ENCODE measurements around the gene MRPL9.
A peak's percentile ranks its signal among the peaks of the same experiment; 100 is the strongest.

MRPL9 gene

GRCh38 chr1:151762941-151763921, at the start of gene MRPL9:
Gene MRPL9, minus strand, starts transcription at chr1:151763496. Its CDS starts 17 bp downstream, at chr1:151763479.
- peak; percentile 48 for DNase-seq (ENCODE audit: low read depth)

- DNase-seq (ENCODE audit: low read depth), result peak; percentile 20
These were observed 47.9 kb upstream of the MRPL9 start for GRCh38 chr1:151811181-151811580.

GRCh38 chr1:151809985-151810556, 46.8 kb upstream of the MRPL9 start:
- DNase-seq (ENCODE audit: low read depth), result no peak

DNA sequence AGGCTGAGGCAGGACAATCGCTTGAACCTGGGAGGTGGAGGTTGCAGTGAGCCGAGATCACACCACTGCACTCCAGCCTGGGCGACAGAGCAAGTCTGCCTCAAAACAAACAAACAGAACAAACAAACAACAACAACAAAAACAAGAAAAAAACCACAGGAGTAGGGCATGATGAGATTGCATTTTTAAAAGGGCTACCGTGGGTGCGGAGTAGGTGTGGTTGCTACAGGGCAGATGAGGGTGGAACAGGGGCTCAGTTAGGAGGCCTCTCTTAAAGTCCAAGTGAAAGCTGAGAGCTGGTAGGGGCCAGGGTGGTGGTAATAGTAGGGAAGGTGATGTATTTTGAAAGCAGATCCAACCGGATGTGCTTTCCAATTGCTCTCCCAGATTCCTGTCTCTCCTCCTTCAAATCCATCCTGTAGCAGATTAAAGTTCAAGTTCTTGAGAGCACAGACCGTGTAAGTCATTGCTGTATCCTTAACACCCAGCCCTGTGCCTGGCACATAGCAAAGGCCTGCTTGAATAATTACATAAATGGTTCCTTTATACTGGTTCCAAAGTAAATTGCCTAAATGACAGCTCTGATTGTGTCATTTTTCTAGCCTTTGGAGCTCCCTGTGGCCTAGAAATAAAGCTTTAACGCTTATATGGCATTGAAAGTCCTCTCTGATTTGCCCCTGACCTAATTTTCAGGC, 46.1 kb upstream of the MRPL9 start:
- DNase-seq (ENCODE audit: low read depth), result no peak

GRCh38 chr1:151807766-151808165, 44.5 kb upstream of the MRPL9 start:
- DNase-seq (ENCODE audit: low read depth), result no peak

DNA sequence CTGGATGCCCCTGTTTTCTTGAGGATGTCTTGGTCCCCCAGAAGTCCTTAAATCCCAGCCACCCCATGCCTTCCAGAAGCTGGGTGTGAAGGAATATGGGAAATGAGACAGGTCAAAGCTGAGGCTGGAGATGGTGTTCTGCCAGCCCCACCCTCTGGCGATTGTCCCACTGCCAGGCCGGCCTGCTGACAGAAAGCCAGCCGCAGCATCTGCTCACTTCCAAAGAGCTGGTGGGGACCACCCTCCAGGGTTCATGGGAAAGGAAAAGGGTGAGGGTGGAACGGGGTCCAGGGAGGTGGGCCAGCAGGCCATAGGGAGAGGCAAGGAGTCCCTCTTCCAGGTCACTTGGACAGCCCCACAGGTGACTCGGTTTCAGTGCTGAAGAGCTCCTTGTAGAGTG, 43.8 kb upstream of the MRPL9 start:
- DNase-seq (ENCODE audit: low read depth), result no peak

- DNase-seq (ENCODE audit: low read depth), result no peak
These were observed 42.9 kb upstream of the MRPL9 start for GRCh38 chr1:151806170-151806569.

DNA sequence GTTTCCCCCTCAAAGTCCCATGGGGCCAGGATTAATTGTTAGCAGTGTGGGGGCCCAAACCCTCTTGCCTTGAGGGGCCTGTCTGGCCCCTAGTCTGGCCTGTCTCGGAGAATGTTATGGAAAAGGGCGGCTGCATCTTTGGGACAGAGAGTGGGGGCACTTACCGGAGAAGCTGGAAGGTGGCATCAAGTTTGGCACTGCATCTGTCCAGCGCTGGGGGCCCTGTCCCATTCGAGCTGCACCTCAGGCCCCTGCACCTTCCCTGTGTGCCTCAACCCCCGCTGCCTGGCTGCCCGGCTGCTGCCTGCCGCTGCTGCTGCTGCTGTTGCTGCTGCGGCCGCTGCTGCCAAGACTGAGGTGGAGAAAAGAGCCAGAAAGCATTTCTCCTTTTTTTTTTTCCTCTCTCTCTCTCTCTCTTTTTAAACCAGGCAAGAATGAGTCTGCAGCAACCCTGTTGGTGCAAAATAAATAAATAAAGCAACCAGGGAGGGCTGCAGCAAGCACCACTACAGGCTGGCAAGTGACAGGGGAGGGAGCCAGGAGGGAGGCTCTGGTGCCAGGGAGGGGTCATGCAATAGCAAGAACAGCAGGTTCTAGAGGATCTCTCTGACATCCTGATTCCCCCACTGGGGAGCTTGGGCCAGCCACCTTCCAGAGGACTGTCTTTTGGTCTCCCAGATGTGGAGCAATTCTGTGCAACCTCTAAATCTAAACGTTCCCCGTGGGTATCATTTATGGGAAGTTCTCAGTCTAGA, 41.9 kb upstream of the MRPL9 start, which contains the start of gene LINGO4:
LINGO4 (minus strand) TSS at position 354 of the 755 bp plus-strand sequence. CDS start 2,715 bp downstream, outside the sequence.
- no peak for DNase-seq (ENCODE audit: low read depth)

DNA sequence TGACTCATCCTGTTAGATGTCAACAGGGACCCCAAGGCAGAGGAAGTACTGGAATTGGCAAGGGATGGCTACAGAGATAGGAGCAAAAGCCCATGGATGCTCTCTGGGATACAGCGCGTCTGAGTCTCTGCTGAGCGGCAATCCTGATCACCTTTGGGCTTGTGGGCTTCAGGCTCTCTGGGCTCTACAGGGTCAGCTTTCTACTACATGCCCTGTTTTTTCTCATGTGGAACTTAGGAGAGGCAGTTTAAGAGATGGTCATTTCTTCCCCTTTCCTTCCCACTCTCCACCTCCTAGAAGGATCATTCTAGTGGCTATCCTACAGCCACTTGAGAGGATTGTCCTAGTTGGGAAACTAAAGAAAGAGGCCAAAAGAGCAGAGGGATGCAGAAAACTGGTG, 40.6 kb upstream of the MRPL9 start:
- DNase-seq (ENCODE audit: low read depth), result no peak

- no peak for DNase-seq (ENCODE audit: low read depth)
These were observed 39.9 kb upstream of the MRPL9 start for GRCh38 chr1:151803164-151803563.

- DNase-seq (ENCODE audit: low read depth), result no peak
These were observed 39.1 kb upstream of the MRPL9 start for GRCh38 chr1:151802372-151802771.

GRCh38 chr1:151801846-151802245, 38.5 kb upstream of the MRPL9 start:
- no peak for DNase-seq (ENCODE audit: low read depth)

DNA sequence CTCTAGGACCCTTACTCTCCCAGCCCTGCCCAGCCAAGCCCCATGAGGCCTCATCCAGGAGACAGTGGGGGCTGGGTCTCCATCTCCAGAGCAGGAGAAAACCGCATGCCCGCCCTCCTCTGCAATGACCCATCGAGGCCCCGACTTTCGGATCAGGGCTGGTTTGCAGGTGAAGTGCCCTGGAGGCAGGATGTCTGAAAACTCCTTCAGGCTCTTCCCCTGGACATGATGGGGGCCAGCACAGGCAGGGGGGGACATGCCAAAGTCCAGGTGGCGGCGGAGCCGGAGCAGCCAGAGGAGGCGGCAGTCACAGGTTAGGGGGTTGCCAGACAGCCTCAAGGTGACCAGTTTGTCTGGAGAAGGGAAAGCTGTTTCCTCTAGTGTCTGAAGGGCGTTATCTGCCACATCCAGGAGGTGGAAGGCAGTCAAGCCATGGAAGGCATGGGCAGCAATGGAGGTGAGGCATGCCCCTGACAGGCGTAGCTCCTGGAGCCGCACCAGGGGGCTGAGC, 38.1 kb upstream of the MRPL9 start:
- no peak for DNase-seq (ENCODE audit: low read depth)

DNA sequence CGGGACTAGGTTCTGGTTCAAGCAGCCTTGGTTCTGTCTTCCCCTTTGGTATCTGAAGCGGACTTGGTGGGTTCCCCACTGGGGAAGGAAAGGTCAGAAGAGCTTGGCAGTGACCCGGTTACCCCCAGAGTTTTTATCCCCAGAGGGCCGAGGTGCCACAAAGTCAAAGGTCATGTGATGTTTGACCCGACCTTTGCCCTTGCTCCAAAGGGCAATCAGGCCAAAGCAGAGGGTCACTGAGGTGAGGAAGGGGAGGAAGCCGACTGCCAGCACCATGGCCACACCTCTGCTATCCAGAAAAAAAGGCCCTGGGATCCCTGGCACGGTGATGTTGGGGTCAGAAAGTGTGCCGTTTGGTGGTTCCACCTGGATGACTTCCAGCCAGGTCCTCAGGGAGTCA, 37.5 kb upstream of the MRPL9 start:
- no peak for DNase-seq (ENCODE audit: low read depth)

DNA sequence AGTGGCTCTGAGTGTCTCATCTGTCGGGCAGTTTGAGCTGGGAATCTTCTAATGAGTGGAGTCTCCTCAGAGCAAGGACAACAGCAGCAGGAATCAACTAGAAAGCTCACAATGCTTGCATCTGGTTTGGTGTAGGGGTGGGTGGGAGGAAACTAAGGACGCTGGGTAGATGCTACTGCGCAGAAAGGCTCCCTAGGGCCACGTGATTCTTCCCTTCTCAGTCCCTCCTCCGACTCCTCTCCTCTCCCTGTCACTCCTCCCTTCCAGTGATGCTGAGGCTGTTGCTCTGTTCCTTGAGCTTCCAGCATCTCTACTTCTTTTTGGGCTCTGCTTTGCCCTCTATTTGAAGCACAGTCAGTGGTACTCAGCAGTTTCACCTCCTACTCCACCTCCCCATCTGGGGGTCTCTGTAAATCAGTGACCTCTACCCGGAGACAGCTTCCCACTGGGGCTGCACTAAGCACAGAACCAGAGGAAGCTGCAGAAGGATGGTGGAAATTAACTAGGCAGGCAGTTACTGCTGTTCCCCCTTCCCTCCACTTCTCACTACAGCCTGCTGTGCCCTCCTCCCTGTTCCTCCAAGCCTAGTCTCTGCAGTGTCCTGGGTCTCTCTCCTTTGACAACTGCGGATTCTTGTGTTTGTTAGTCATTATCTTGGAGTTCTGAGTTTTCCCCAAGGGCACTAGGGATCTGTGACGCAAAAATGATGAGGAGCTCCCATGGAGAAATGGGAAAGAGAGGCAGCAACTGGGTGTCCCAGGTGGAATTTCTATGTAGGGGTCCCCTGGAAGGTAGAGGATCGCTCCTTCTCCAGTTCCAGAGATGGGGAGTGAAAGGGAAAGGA, 36.1 kb upstream of the MRPL9 start:
- DNase-seq (ENCODE audit: low read depth), result no peak

DNA sequence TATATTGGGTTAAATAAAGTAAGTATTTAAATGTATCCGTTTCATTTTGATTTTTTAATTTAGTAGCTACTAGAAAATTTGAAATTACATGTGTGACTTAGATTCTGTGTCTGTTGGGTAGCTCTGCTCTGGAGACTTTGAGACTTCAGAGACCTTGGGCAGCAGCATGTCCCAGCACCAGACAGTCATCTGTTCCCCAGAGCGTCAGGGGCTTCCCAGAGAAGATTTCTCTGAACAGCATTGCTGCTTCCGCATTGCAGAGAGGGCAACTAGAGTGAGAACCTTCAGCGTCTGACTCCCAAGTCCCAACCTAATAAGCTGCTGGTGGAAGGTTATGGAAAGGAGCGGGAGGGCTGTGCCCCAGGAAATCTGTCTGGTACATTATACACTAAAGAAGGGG, 35.3 kb upstream of the MRPL9 start:
- DNase-seq (ENCODE audit: low read depth), result no peak

DNA sequence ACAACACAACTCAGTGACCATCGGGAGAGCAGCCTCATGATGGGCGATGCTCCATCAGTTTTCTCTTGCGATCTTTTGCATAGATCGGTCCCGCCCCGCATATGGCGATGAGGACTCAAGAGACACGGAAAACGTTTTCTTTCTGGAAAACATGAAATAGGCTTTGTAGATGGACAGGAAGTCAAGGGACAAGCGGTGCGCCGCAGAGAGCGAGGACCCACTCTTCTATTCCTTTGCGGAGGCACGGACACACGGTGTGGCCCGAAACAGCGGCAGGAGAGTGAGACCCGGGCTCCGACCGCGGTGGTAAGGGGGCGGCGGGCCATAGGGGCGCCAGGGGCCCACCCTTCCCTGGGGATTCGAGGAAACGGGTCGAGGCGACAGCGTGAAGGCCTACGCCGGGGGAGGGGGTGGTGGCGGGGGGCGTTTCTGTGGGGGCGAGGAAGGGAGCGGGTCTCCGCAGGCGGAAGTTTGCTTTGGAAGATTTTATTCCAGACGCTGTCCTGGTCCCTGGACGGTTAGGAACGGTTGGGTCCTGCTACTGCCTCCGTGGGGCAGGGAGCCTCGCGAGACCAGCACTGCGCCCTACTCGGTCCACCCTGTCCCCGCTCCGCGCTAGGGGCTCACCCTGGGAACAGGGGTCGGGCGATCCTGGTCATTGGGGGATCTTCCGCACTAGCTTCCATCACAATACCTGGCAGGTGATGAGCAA, 27.8 kb upstream of the MRPL9 start:
- no peak for DNase-seq (ENCODE audit: low read depth)

DNA sequence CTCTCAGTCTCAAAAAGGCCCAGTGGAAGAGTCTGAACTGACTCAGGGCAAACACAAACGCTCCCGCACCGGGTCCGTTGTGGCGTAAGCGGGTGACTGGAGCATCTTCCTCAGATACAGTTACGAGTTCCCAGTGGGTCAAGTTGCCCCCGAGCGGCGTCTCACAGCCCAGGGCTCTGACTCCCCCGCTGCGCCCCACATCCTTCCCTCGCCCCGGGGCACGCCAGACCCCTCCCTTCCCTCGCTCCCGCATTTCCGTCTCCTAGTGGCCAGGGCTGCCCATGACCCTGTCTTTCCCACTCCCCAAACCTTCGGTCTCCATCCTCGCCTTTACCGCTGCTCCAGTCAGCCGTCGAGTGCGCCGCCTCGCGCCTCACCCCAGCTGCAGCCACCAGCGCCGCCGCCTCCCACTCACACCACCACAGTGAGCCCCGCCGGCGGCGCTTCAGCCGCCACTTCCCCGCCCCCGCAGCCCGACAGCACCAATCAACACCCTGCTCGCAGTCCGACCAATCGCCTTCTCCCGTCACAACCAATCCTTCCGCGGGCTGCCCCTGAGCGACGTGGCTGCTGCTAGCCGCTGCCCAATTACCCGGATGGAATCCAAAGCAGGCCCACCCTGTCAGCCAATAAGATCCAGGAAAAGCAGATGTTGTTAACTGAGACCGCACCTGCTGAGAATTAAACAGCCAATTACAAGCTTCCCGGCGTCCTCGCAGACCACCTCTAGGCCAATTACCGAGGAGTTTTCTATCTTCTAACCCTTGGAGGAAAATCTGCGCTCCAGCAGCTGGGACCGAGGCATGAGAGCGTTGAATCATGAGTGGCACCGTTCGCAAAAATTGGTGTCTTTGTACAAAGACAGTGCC, 27.0 kb upstream of the MRPL9 start, which contains the start of gene TDRKH:
TDRKH (minus strand) TSS at position 430 of the 869 bp plus-strand sequence. CDS start 7,478 bp downstream, outside the sequence.
- peak; percentile 97 for DNase-seq (ENCODE audit: low read depth)

- DNase-seq (ENCODE audit: low read depth), result no peak
These were observed 24.4 kb upstream of the MRPL9 start for GRCh38 chr1:151787689-151788088.

Data from fibroblast of the conjunctiva (primary cell).